Fibroblast of upper back skin (primary cell): ENCODE measurements around the gene GPR143.

ENCODE experiments used
- DNase-seq: peaks from one replicate; pipeline ENCODE4 v3.0.0-alpha.2; 2013

The GPR143 gene

GRCh38 chrX:9767375-9767774 is 1.7 kb upstream of the GPR143 start:
- no peak for DNase-seq

- DNase-seq: no peak
Observed at GRCh38 chrX:9765072-9765736, 443 bp downstream of the GPR143 start.

GRCh38 chrX:9759337-9759736 is 6.3 kb downstream of the GPR143 start:
- no peak for DNase-seq

GRCh38 chrX:9758021-9758638 is 7.5 kb downstream of the GPR143 start:
- no peak for DNase-seq

GRCh38 chrX:9757366-9757765 is 8.3 kb downstream of the GPR143 start:
- no peak for DNase-seq

- no peak for DNase-seq
Observed at GRCh38 chrX:9749146-9749692, 16.4 kb downstream of the GPR143 start.

GRCh38 chrX:9747644-9748043 is 18.0 kb downstream of the GPR143 start:
- no peak for DNase-seq

- peak; percentile 64 for DNase-seq
Observed at GRCh38 chrX:9746148-9746888, 19.3 kb downstream of the GPR143 start.

GRCh38 chrX:9745417-9746115 is 20.1 kb downstream of the GPR143 start:
- peak; percentile 15 for DNase-seq

GRCh38 chrX:9739130-9739529 is 26.5 kb downstream of the GPR143 start:
- no peak for DNase-seq

GRCh38 chrX:9738151-9738550 is 27.5 kb downstream of the GPR143 start:
- no peak for DNase-seq

- no peak for DNase-seq
Observed at GRCh38 chrX:9737363-9737762, 28.3 kb downstream of the GPR143 start.

- no peak for DNase-seq
Observed at GRCh38 chrX:9730752-9731151, 34.9 kb downstream of the GPR143 start.

- no peak for DNase-seq
Observed at GRCh38 chrX:9730078-9730477, 35.6 kb downstream of the GPR143 start.

GRCh38 chrX:9729171-9729885 is 36.3 kb downstream of the GPR143 start:
- no peak for DNase-seq

GRCh38 chrX:9728261-9728660 is 37.4 kb downstream of the GPR143 start:
- DNase-seq: no peak

GRCh38 chrX:9724711-9725110 is 40.9 kb downstream of the GPR143 start:
- DNase-seq: peak; percentile 25

GRCh38 chrX:9717376-9717775 is 48.3 kb downstream of the GPR143 start:
- DNase-seq: no peak

GRCh38 chrX:9710332-9710731 is 55.3 kb downstream of the GPR143 start:
- DNase-seq: no peak

GRCh38 chrX:9708923-9709553 is 56.6 kb downstream of the GPR143 start:
- DNase-seq: peak; percentile 58

GRCh38 chrX:9708086-9708485 is 57.6 kb downstream of the GPR143 start:
- DNase-seq: no peak
